ENCODE results near the gene F2.

F2 gene

GRCh38 chr11:46679241-46680163 lies 39.5 kb upstream of the F2 start:
- TF ChIP-seq GATA3 (IDR thresholded peaks at IDR 0.05; ENCODE audit: low read depth, low read length) (no peak), GATA2 (IDR thresholded peaks at IDR 0.05; ENCODE audit: low read depth, low read length) (no peak)

- TF ChIP-seq GATA3 (IDR thresholded peaks at IDR 0.05; ENCODE audit: low read depth, low read length): no peak
- TF ChIP-seq GATA2 (IDR thresholded peaks at IDR 0.05; ENCODE audit: low read depth, low read length): no peak
Measured at GRCh38 chr11:46680164-46680760, 38.8 kb upstream of the F2 start.

GRCh38 chr11:46680815-46681214 lies 38.2 kb upstream of the F2 start:
- TF ChIP-seq GATA2 (IDR thresholded peaks at IDR 0.05; ENCODE audit: low read depth, low read length) (no peak), GATA3 (IDR thresholded peaks at IDR 0.05; ENCODE audit: low read depth, low read length) (no peak)

GRCh38 chr11:46681814-46682213 lies 37.2 kb upstream of the F2 start:
- TF ChIP-seq GATA3 (IDR thresholded peaks at IDR 0.05; ENCODE audit: low read depth, low read length) (no peak), GATA2 (IDR thresholded peaks at IDR 0.05; ENCODE audit: low read depth, low read length) (no peak)

GRCh38 chr11:46682773-46683752 lies 36.0 kb upstream of the F2 start:
- TF ChIP-seq GATA2 (IDR thresholded peaks at IDR 0.05; ENCODE audit: low read depth, low read length) (no peak), GATA3 (IDR thresholded peaks at IDR 0.05; ENCODE audit: low read depth, low read length) (no peak)

GRCh38 chr11:46684367-46684766 lies 34.6 kb upstream of the F2 start:
- TF ChIP-seq GATA3 (IDR thresholded peaks at IDR 0.05; ENCODE audit: low read depth, low read length) (no peak), GATA2 (IDR thresholded peaks at IDR 0.05; ENCODE audit: low read depth, low read length) (no peak)

- TF ChIP-seq GATA3 (IDR thresholded peaks at IDR 0.05; ENCODE audit: low read depth, low read length) (no peak), GATA2 (IDR thresholded peaks at IDR 0.05; ENCODE audit: low read depth, low read length) (no peak)
Measured at GRCh38 chr11:46686886-46687795, 31.9 kb upstream of the F2 start.

- no peak for TF ChIP-seq GATA3 (IDR thresholded peaks at IDR 0.05; ENCODE audit: low read depth, low read length)
- no peak for TF ChIP-seq GATA2 (IDR thresholded peaks at IDR 0.05; ENCODE audit: low read depth, low read length)
Measured at GRCh38 chr11:46690702-46691101, 28.3 kb upstream of the F2 start.

- TF ChIP-seq GATA2 (IDR thresholded peaks at IDR 0.05; ENCODE audit: low read depth, low read length) (no peak), GATA3 (IDR thresholded peaks at IDR 0.05; ENCODE audit: low read depth, low read length) (no peak)
Measured at GRCh38 chr11:46692450-46692849, 26.6 kb upstream of the F2 start.

- TF ChIP-seq GATA2 (IDR thresholded peaks at IDR 0.05; ENCODE audit: low read depth, low read length): no peak
- no peak for TF ChIP-seq GATA3 (IDR thresholded peaks at IDR 0.05; ENCODE audit: low read depth, low read length)
Measured at GRCh38 chr11:46693597-46694012, 25.4 kb upstream of the F2 start.

- TF ChIP-seq GATA2 (IDR thresholded peaks at IDR 0.05; ENCODE audit: low read depth, low read length) (no peak), GATA3 (IDR thresholded peaks at IDR 0.05; ENCODE audit: low read depth, low read length) (no peak)
Measured at GRCh38 chr11:46694072-46694471, 24.9 kb upstream of the F2 start.

GRCh38 chr11:46694607-46695006 lies 24.4 kb upstream of the F2 start:
- TF ChIP-seq GATA2 (IDR thresholded peaks at IDR 0.05; ENCODE audit: low read depth, low read length) (no peak), GATA3 (IDR thresholded peaks at IDR 0.05; ENCODE audit: low read depth, low read length) (no peak)
